ENCODE results near the gene ACBD3.

Gene ACBD3

DNA sequence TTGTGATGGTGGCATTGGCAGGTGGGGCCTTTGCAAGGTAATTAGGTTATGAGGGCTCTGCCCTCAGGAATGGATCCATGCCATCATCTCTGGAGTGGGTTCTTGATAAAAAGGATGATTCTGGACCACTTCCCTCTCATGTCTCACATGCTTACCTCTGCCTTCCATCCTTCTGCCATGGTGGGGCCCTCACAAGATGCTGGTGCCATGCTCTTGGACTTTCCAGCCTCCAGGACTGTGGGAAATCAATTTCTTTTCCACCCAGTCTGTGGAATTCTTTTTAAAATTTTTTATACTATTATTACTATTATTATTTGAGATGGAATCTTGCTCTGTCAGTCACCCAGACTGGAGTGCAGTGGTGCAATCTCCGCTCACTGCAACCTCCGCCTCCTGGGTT is 57.3 kb downstream of the ACBD3 start:
- Histone ChIP-seq H2AFZ (ENCODE audit: low read depth, low read length) (no peak overlapping the region), H3K36me3 (ENCODE audit: insufficient read depth, low read length) (no peaks in the 10 kb centered on the region), H3K4me3 (ENCODE audit: low read depth in 1 of 2, low read length in 2 of 2) (no peak overlapping the region), H3K4me1 (ENCODE audit: insufficient read depth, low read length) (peaks cover 7% of the 10 kb centered on the region), H3K27ac (ENCODE audit: low read length) (no peak overlapping the region), H3K9me3 (ENCODE audit: insufficient read depth, low read length, severe bottlenecking) (no peaks in the 10 kb centered on the region), H4K20me1 (ENCODE audit: insufficient read depth, low read length) (peaks cover 7% of the 10 kb centered on the region), H3K79me2 (ENCODE audit: insufficient read depth, low read length) (no peaks in the 10 kb centered on the region), H3K9ac (ENCODE audit: low read depth, low read length) (no peak overlapping the region), H3K27me3 (ENCODE audit: insufficient read depth, low read length, poor library complexity) (peaks cover under 1% of the 10 kb centered on the region), H3K4me2 (ENCODE audit: insufficient read depth, low read length) (no peak overlapping the region)
- no peak for ATAC-seq (ENCODE audit: insufficient read depth, low read depth)
- TF ChIP-seq, protein P1, sequence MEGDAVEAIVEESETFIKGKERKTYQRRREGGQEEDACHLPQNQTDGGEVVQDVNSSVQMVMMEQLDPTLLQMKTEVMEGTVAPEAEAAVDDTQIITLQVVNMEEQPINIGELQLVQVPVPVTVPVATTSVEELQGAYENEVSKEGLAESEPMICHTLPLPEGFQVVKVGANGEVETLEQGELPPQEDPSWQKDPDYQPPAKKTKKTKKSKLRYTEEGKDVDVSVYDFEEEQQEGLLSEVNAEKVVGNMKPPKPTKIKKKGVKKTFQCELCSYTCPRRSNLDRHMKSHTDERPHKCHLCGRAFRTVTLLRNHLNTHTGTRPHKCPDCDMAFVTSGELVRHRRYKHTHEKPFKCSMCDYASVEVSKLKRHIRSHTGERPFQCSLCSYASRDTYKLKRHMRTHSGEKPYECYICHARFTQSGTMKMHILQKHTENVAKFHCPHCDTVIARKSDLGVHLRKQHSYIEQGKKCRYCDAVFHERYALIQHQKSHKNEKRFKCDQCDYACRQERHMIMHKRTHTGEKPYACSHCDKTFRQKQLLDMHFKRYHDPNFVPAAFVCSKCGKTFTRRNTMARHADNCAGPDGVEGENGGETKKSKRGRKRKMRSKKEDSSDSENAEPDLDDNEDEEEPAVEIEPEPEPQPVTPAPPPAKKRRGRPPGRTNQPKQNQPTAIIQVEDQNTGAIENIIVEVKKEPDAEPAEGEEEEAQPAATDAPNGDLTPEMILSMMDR (IDR thresholded peaks at IDR 0.05; ENCODE audit: borderline replicate concordance, extremely low read depth, low read length, poor library complexity, severe bottlenecking): no peak
- no peak for TF ChIP-seq EZH2 (IDR thresholded peaks at IDR 0.05; ENCODE audit: borderline replicate concordance, low read depth, low read length, severe bottlenecking)
- no peak for DNase-seq

DNA sequence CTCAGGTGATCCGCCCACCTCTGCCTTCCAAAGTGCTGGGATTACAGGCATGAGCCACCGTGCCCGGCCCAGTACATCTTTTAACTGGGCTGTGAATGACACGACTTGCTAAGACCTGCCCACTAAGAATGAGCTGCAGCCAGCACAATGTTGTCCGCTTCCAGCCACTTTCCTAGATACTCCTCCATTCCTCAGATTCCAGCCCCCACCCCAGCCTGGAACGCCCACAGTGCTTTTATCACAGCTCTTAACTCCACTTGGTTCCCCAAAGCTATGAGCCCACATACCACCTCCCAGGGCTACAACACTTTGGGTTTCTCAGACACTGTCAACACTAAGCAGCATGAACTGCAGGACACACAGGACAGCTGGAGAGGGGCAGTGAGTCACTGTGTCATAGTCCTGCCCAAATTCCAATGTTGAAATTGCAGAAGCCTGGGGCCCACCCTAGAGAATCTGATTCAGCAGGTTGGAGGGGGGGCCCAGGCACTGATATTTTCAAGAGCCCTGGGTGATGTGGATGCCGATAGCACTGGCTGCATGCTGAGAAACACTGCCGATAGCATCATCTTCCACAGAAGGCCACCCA is 58.0 kb downstream of the ACBD3 start:
- H3K4me2 ChIP-seq (ENCODE audit: insufficient read depth, low read length): no peak overlapping the region
- H3K27ac ChIP-seq (ENCODE audit: low read length): no peak overlapping the region
- H3K9me3 ChIP-seq (ENCODE audit: insufficient read depth, low read length, severe bottlenecking): no peaks in the 10 kb centered on the region
- no peak for ATAC-seq (ENCODE audit: insufficient read depth, low read depth)
- no peak overlapping the region for H3K9ac ChIP-seq (ENCODE audit: low read depth, low read length)
- H3K36me3 ChIP-seq (ENCODE audit: insufficient read depth, low read length): no peaks in the 10 kb centered on the region
- H4K20me1 ChIP-seq (ENCODE audit: insufficient read depth, low read length): peaks cover 7% of the 10 kb centered on the region
- peaks cover 5% of the 10 kb centered on the region for H3K27me3 ChIP-seq (ENCODE audit: insufficient read depth, low read length, poor library complexity)
- H3K4me3 ChIP-seq (ENCODE audit: low read depth in 1 of 2, low read length in 2 of 2): no peak overlapping the region
- H2AFZ ChIP-seq (ENCODE audit: low read depth, low read length): no peak overlapping the region
- DNase-seq: no peak
- no peaks in the 10 kb centered on the region for H3K79me2 ChIP-seq (ENCODE audit: insufficient read depth, low read length)
- peaks cover 7% of the 10 kb centered on the region for H3K4me1 ChIP-seq (ENCODE audit: insufficient read depth, low read length)
- no peak for TF ChIP-seq EZH2 (IDR thresholded peaks at IDR 0.05; ENCODE audit: borderline replicate concordance, low read depth, low read length, severe bottlenecking)
- TF ChIP-seq, protein P1 (IDR thresholded peaks at IDR 0.05; ENCODE audit: borderline replicate concordance, extremely low read depth, low read length, poor library complexity, severe bottlenecking): no peak

DNA sequence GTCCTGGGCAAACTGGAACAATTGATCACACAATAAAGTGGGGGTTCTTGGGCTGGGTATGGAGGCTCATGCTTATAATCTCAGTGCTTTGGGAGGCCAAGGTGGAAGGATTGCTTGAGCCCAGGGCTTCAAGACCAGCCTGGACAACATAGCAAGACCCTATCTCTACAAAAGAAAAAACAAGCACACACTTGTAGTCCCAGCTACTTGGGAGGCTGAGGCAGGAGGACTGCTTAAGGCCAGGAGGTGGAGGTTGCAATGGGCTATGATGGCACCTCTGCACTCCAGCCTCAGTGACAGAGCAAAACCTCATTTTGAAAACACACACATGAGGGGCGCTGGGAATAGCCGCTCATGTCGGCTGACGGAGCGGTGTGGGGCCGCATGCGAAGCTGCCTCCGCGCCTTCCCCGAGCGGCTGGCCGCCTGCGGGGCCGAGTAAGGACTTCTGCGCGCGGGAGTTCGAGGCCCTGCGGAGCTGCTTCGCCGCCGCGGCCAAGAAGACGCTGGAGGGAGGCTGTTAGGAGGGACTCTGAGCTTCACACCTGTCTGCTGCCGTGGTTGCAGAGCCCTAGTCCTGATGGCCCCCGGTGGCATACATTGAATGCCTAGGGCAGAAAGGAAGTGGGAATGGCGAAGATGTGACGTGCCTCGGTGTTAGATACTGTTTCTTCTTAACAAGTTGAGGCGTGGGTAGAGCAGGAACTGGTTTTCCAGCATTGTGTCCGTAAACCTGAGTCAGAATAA is 59.5 kb downstream of the ACBD3 start:
- TF ChIP-seq EZH2 (IDR thresholded peaks at IDR 0.05; ENCODE audit: borderline replicate concordance, low read depth, low read length, severe bottlenecking): no peak
- Histone ChIP-seq H3K4me2 (ENCODE audit: insufficient read depth, low read length) (no peak overlapping the region), H3K4me3 (ENCODE audit: low read depth in 1 of 2, low read length in 2 of 2) (no peak overlapping the region), H2AFZ (ENCODE audit: low read depth, low read length) (no peak overlapping the region), H3K9ac (ENCODE audit: low read depth, low read length) (no peak overlapping the region), H3K36me3 (ENCODE audit: insufficient read depth, low read length) (no peaks in the 10 kb centered on the region), H3K4me1 (ENCODE audit: insufficient read depth, low read length) (peaks cover 15% of the 10 kb centered on the region), H4K20me1 (ENCODE audit: insufficient read depth, low read length) (peaks cover 7% of the 10 kb centered on the region), H3K9me3 (ENCODE audit: insufficient read depth, low read length, severe bottlenecking) (no peaks in the 10 kb centered on the region), H3K27ac (ENCODE audit: low read length) (no peak overlapping the region), H3K27me3 (ENCODE audit: insufficient read depth, low read length, poor library complexity) (peaks cover 17% of the 10 kb centered on the region), H3K79me2 (ENCODE audit: insufficient read depth, low read length) (no peaks in the 10 kb centered on the region)
- ATAC-seq (ENCODE audit: insufficient read depth, low read depth) (no peak), DNase-seq (no peak)

DNA sequence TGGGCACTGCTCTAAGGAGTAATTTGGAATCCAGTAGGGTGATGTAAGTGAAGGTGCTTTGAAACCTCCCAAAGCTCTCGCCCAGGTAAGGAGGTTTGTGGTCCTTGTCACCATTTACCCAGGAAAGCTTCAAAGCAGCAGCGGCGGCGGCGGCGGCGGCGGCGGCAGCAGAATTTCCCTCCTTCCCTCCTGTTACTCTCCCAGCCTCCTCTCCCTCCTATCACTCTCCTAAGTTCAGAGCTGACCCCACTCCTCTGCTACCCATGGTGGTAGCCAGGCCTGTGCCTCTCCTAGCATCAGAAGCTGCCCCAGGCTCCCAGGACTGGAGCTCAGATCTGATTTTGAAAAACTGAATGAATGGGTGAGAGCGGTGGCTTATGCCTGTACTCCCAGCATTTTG is 60.7 kb downstream of the ACBD3 start:
- ATAC-seq (ENCODE audit: insufficient read depth, low read depth): no peak
- Histone ChIP-seq H4K20me1 (ENCODE audit: insufficient read depth, low read length) (peaks cover 7% of the 10 kb centered on the region), H3K4me1 (ENCODE audit: insufficient read depth, low read length) (peaks cover 26% of the 10 kb centered on the region), H3K27me3 (ENCODE audit: insufficient read depth, low read length, poor library complexity) (peaks cover 19% of the 10 kb centered on the region), H3K4me3 (ENCODE audit: low read depth in 1 of 2, low read length in 2 of 2) (no peak overlapping the region), H3K79me2 (ENCODE audit: insufficient read depth, low read length) (no peaks in the 10 kb centered on the region), H2AFZ (ENCODE audit: low read depth, low read length) (no peak overlapping the region), H3K36me3 (ENCODE audit: insufficient read depth, low read length) (no peaks in the 10 kb centered on the region), H3K4me2 (ENCODE audit: insufficient read depth, low read length) (no peak overlapping the region), H3K9ac (ENCODE audit: low read depth, low read length) (no peak overlapping the region), H3K9me3 (ENCODE audit: insufficient read depth, low read length, severe bottlenecking) (no peaks in the 10 kb centered on the region), H3K27ac (ENCODE audit: low read length) (no peak overlapping the region)
- DNase-seq: no peak
- no peak for TF ChIP-seq EZH2 (IDR thresholded peaks at IDR 0.05; ENCODE audit: borderline replicate concordance, low read depth, low read length, severe bottlenecking)
- TF ChIP-seq, protein P1 (IDR thresholded peaks at IDR 0.05; ENCODE audit: borderline replicate concordance, extremely low read depth, low read length, poor library complexity, severe bottlenecking): no peak
